Stimulated activated naive CD8-positive, alpha-beta T cell treated with anti-CD3 and anti-CD28 coated beads, Interleukin-15, amount 100 ng/mL, for 72 hours (primary cell): ENCODE measurements around the gene BMI1.
A peak's percentile ranks its signal among the peaks of the same experiment; 100 is the strongest.

Experiments used
- ATAC-seq: fragments of 150-1000 bp; cut with Tn5 transposase; 2 replicates; pipeline ENCODE4 v1.10.0; 2021; ENCODE audit warnings: mild to moderate bottlenecking, moderate library complexity
- DNase-seq, 2 donors: peaks; one replicate each; pipeline ENCODE4 v3.0.0; 2021 to 2022
- H3K27ac Mint-ChIP-seq, 2 donors: one replicate each; pipeline ENCODE4 v1.8.0; 2022; ENCODE audit warnings: mild to moderate bottlenecking in 2 of 2, mixed read lengths in 2 of 2, moderate library complexity in 2 of 2
- H3K27me3 Mint-ChIP-seq: one replicate; pipeline ENCODE4 v1.8.0; 2022; ENCODE audit warnings: mixed read lengths
- H3K4me1 Mint-ChIP-seq: one replicate; pipeline ENCODE4 v1.8.0; 2022; ENCODE audit warnings: mild to moderate bottlenecking, mixed read lengths
- H3K4me3 Mint-ChIP-seq, 2 donors: one replicate each; pipeline ENCODE4 v1.8.0; 2022; ENCODE audit warnings: mild to moderate bottlenecking in 2 of 2, mixed read lengths in 2 of 2, moderate library complexity in 1 of 2
- H3K9me3 Mint-ChIP-seq, 2 donors: one replicate each; pipeline ENCODE4 v1.8.0; 2022; ENCODE audit warnings: mixed read lengths in 2 of 2

The BMI1 gene

GRCh38 chr10:22365233-22365632 lies 44.3 kb downstream of the BMI1 start:
- ATAC-seq (no peak), DNase-seq (no peak)
- H3K27ac Mint-ChIP-seq: no peak overlapping the region
- peak overlapping the region in 1 of 2 donors; percentile 20 for H3K4me3 Mint-ChIP-seq
- H3K27me3 Mint-ChIP-seq: peaks cover 9% of the 10 kb centered on the region
- peaks cover 38% of the 10 kb centered on the region for H3K4me1 Mint-ChIP-seq
- peaks cover 0 to 5% of the 10 kb centered on the region in 2 donors for H3K9me3 Mint-ChIP-seq

- peaks cover 0 to 5% of the 10 kb centered on the region in 2 donors for H3K9me3 Mint-ChIP-seq
- H3K27ac Mint-ChIP-seq: no peak overlapping the region
- DNase-seq (no peak), ATAC-seq (no peak)
- no peak overlapping the region for H3K4me3 Mint-ChIP-seq
- peaks cover 9% of the 10 kb centered on the region for H3K27me3 Mint-ChIP-seq
- peaks cover 38% of the 10 kb centered on the region for H3K4me1 Mint-ChIP-seq
Observed at GRCh38 chr10:22365644-22366434, 44.9 kb downstream of the BMI1 start.

GRCh38 chr10:22366435-22366703 lies 45.5 kb downstream of the BMI1 start:
- Mint-ChIP-seq H3K27ac (no peak overlapping the region), H3K4me1 (peaks cover 38% of the 10 kb centered on the region), H3K4me3 (no peak overlapping the region), H3K9me3 (peaks cover 0 to 5% of the 10 kb centered on the region in 2 donors), H3K27me3 (peaks cover 9% of the 10 kb centered on the region)
- DNase-seq: no peak
- no peak for ATAC-seq

- Mint-ChIP-seq H3K9me3 (peaks cover 0 to 5% of the 10 kb centered on the region in 2 donors), H3K27me3 (peaks cover 9% of the 10 kb centered on the region), H3K4me3 (peak overlapping the region in 1 of 2 donors; percentile 62), H3K4me1 (peaks cover 38% of the 10 kb centered on the region), H3K27ac (peak overlapping the region; percentile 0 to 82)
- ATAC-seq: no peak
- DNase-seq: no peak
Observed at GRCh38 chr10:22366771-22367170, 45.9 kb downstream of the BMI1 start.

GRCh38 chr10:22367471-22367870 lies 46.6 kb downstream of the BMI1 start:
- DNase-seq: no peak
- ATAC-seq: peak; percentile 81
- peaks cover 38% of the 10 kb centered on the region for H3K4me1 Mint-ChIP-seq
- peak overlapping the region in 1 of 2 donors; percentile 45 for H3K4me3 Mint-ChIP-seq
- peaks cover 9% of the 10 kb centered on the region for H3K27me3 Mint-ChIP-seq
- H3K9me3 Mint-ChIP-seq: peaks cover 0 to 5% of the 10 kb centered on the region in 2 donors
- H3K27ac Mint-ChIP-seq: peak overlapping the region in 1 of 2 donors; percentile 46

GRCh38 chr10:22368402-22368801 lies 47.5 kb downstream of the BMI1 start:
- H3K9me3 Mint-ChIP-seq: peaks cover 0 to 5% of the 10 kb centered on the region in 2 donors
- ATAC-seq (no peak), DNase-seq (no peak)
- H3K4me1 Mint-ChIP-seq: peaks cover 38% of the 10 kb centered on the region
- H3K27ac Mint-ChIP-seq: no peak overlapping the region
- H3K4me3 Mint-ChIP-seq: no peak overlapping the region
- H3K27me3 Mint-ChIP-seq: peaks cover 9% of the 10 kb centered on the region

GRCh38 chr10:22368981-22369380 lies 48.1 kb downstream of the BMI1 start:
- Mint-ChIP-seq H3K27ac (no peak overlapping the region), H3K27me3 (peaks cover 9% of the 10 kb centered on the region), H3K9me3 (peaks cover 0 to 5% of the 10 kb centered on the region in 2 donors), H3K4me1 (peaks cover 38% of the 10 kb centered on the region), H3K4me3 (peak overlapping the region in 1 of 2 donors; percentile 12)
- ATAC-seq: no peak
- no peak for DNase-seq

GRCh38 chr10:22369434-22370072 lies 48.7 kb downstream of the BMI1 start:
- DNase-seq: no peak
- peaks cover 9% of the 10 kb centered on the region for H3K27me3 Mint-ChIP-seq
- peaks cover 38% of the 10 kb centered on the region for H3K4me1 Mint-ChIP-seq
- peak; percentile 88 for ATAC-seq
- peaks cover 0 to 5% of the 10 kb centered on the region in 2 donors for H3K9me3 Mint-ChIP-seq
- H3K27ac Mint-ChIP-seq: no peak overlapping the region
- H3K4me3 Mint-ChIP-seq: no peak overlapping the region

- Mint-ChIP-seq H3K27me3 (peaks cover 9% of the 10 kb centered on the region), H3K27ac (no peak overlapping the region), H3K9me3 (peaks cover 0 to 5% of the 10 kb centered on the region in 2 donors), H3K4me3 (no peak overlapping the region), H3K4me1 (peaks cover 35% of the 10 kb centered on the region)
- no peak for ATAC-seq
- no peak for DNase-seq
Observed at GRCh38 chr10:22370320-22370719, 49.4 kb downstream of the BMI1 start.

GRCh38 chr10:22372298-22372697 lies 51.4 kb downstream of the BMI1 start:
- Mint-ChIP-seq H3K27ac (no peak overlapping the region), H3K4me3 (no peak overlapping the region), H3K4me1 (peaks cover 17% of the 10 kb centered on the region), H3K27me3 (no peaks in the 10 kb centered on the region), H3K9me3 (no peaks in the 10 kb centered on the region)
- no peak for DNase-seq
- ATAC-seq: no peak

GRCh38 chr10:22372917-22373316 lies 52.0 kb downstream of the BMI1 start:
- Mint-ChIP-seq H3K27me3 (no peaks in the 10 kb centered on the region), H3K4me1 (peaks cover 11% of the 10 kb centered on the region), H3K9me3 (no peaks in the 10 kb centered on the region), H3K27ac (peak overlapping the region in 1 of 2 donors; percentile 64), H3K4me3 (no peak overlapping the region)
- no peak for ATAC-seq
- DNase-seq: no peak

- H3K27ac Mint-ChIP-seq: no peak overlapping the region
- ATAC-seq (no peak), DNase-seq (no peak)
- no peaks in the 10 kb centered on the region for H3K9me3 Mint-ChIP-seq
- no peaks in the 10 kb centered on the region for H3K27me3 Mint-ChIP-seq
- no peak overlapping the region for H3K4me3 Mint-ChIP-seq
- H3K4me1 Mint-ChIP-seq: peaks cover 13% of the 10 kb centered on the region
Observed at GRCh38 chr10:22374489-22375126, 53.7 kb downstream of the BMI1 start.

- peak; percentile 99 for ATAC-seq
- H3K4me3 Mint-ChIP-seq: peak overlapping the region in 1 of 2 donors; percentile 9
- no peak overlapping the region for H3K27ac Mint-ChIP-seq
- H3K4me1 Mint-ChIP-seq: peaks cover 13% of the 10 kb centered on the region
- H3K9me3 Mint-ChIP-seq: no peaks in the 10 kb centered on the region
- no peaks in the 10 kb centered on the region for H3K27me3 Mint-ChIP-seq
- peak; percentile 23 to 46 for DNase-seq
Observed at GRCh38 chr10:22379059-22379458, 58.2 kb downstream of the BMI1 start.
